ENCODE results near the gene SPRED2. TPM values are rescaled to one million over a fixed set of nuclear protein-coding genes. Genes with fewer than 3 reads are reported as not detected.

Gene SPRED2
- total RNA-seq, 2 experiments from 2014 or later = 8.0 to 11.4 TPM

GRCh38 chr2:65403529-65403915, 28.9 kb downstream of the SPRED2 start:
- H3K9me3 Mint-ChIP-seq = no peaks in the 10 kb centered on the region
- intact Hi-C loops (cut with micrococcal nuclease) = no loop called here
- H3K36me3 Mint-ChIP-seq (ENCODE audit: low read depth) = no peaks in the 10 kb centered on the region
- no peak overlapping the region for H3K4me3 Mint-ChIP-seq
- H3K27ac Mint-ChIP-seq = no peak overlapping the region
- CTCF ChIA-PET = no interaction called here
- DNase-seq = no peak
- H3K27me3 Mint-ChIP-seq (ENCODE audit: low read depth) = peaks cover 7% of the 10 kb centered on the region
- peaks cover 18% of the 10 kb centered on the region for H3K4me1 Mint-ChIP-seq (ENCODE audit: low read depth)

- Mint-ChIP-seq H3K4me1 (ENCODE audit: low read depth) (peaks cover 18% of the 10 kb centered on the region), H3K36me3 (ENCODE audit: low read depth) (no peaks in the 10 kb centered on the region), H3K27me3 (ENCODE audit: low read depth) (peaks cover 6% of the 10 kb centered on the region), H3K4me3 (no peak overlapping the region), H3K27ac (no peak overlapping the region), H3K9me3 (no peaks in the 10 kb centered on the region)
- CTCF ChIA-PET = no interaction called here
- intact Hi-C loops (cut with micrococcal nuclease) = no loop called here
- DNase-seq = no peak
Measured at GRCh38 chr2:65402780-65403528, 29.4 kb downstream of the SPRED2 start.

GRCh38 chr2:65402323-65402722, 30.1 kb downstream of the SPRED2 start:
- peaks cover 5% of the 10 kb centered on the region for H3K27me3 Mint-ChIP-seq (ENCODE audit: low read depth)
- no peak overlapping the region for H3K27ac Mint-ChIP-seq
- no peaks in the 10 kb centered on the region for H3K36me3 Mint-ChIP-seq (ENCODE audit: low read depth)
- no peak overlapping the region for H3K4me3 Mint-ChIP-seq
- DNase-seq = no peak
- CTCF ChIA-PET = no interaction called here
- peaks cover 17% of the 10 kb centered on the region for H3K4me1 Mint-ChIP-seq (ENCODE audit: low read depth)
- intact Hi-C loops (cut with micrococcal nuclease) = no loop called here
- no peaks in the 10 kb centered on the region for H3K9me3 Mint-ChIP-seq

GRCh38 chr2:65397122-65397521, 35.3 kb downstream of the SPRED2 start:
- Mint-ChIP-seq H3K4me1 (ENCODE audit: low read depth) (peaks cover 11% of the 10 kb centered on the region), H3K9me3 (no peaks in the 10 kb centered on the region), H3K4me3 (no peak overlapping the region), H3K36me3 (ENCODE audit: low read depth) (no peaks in the 10 kb centered on the region), H3K27ac (no peak overlapping the region), H3K27me3 (ENCODE audit: low read depth) (peaks cover 3% of the 10 kb centered on the region)
- intact Hi-C loops (cut with micrococcal nuclease) = no loop called here
- DNase-seq = no peak
- CTCF ChIA-PET = no interaction called here

- peaks cover 3% of the 10 kb centered on the region for H3K27me3 Mint-ChIP-seq (ENCODE audit: low read depth)
- H3K36me3 Mint-ChIP-seq (ENCODE audit: low read depth) = no peaks in the 10 kb centered on the region
- CTCF ChIA-PET = no interaction called here
- DNase-seq = no peak
- no peak overlapping the region for H3K4me3 Mint-ChIP-seq
- intact Hi-C loops (cut with micrococcal nuclease) = no loop called here
- H3K9me3 Mint-ChIP-seq = no peaks in the 10 kb centered on the region
- peaks cover 11% of the 10 kb centered on the region for H3K4me1 Mint-ChIP-seq (ENCODE audit: low read depth)
- H3K27ac Mint-ChIP-seq = no peak overlapping the region
Measured at GRCh38 chr2:65396348-65397026, 35.9 kb downstream of the SPRED2 start.

GRCh38 chr2:65395621-65396347, 36.6 kb downstream of the SPRED2 start:
- peaks cover 3% of the 10 kb centered on the region for H3K27me3 Mint-ChIP-seq (ENCODE audit: low read depth)
- H3K4me3 Mint-ChIP-seq = no peak overlapping the region
- H3K27ac Mint-ChIP-seq = no peak overlapping the region
- peaks cover 11% of the 10 kb centered on the region for H3K4me1 Mint-ChIP-seq (ENCODE audit: low read depth)
- CTCF ChIA-PET = no interaction called here
- no peak for DNase-seq
- H3K36me3 Mint-ChIP-seq (ENCODE audit: low read depth) = no peaks in the 10 kb centered on the region
- H3K9me3 Mint-ChIP-seq = no peaks in the 10 kb centered on the region
- intact Hi-C loops (cut with micrococcal nuclease) = no loop called here

GRCh38 chr2:65393743-65394422, 38.5 kb downstream of the SPRED2 start:
- CTCF ChIA-PET = interaction anchor here (1.1 kb wide), 1 partner anchor 11 kb away, joined by 3 read pairs; no protein-coding TSS in a partner anchor
- Mint-ChIP-seq H3K4me3 (no peak overlapping the region), H3K9me3 (no peaks in the 10 kb centered on the region), H3K27ac (no peak overlapping the region), H3K36me3 (ENCODE audit: low read depth) (no peaks in the 10 kb centered on the region), H3K4me1 (ENCODE audit: low read depth) (peaks cover 28% of the 10 kb centered on the region), H3K27me3 (ENCODE audit: low read depth) (peaks cover 3% of the 10 kb centered on the region)
- DNase-seq = no peak
- intact Hi-C loops (cut with micrococcal nuclease) = no loop called here

- intact Hi-C loops (cut with micrococcal nuclease) = no loop called here
- Mint-ChIP-seq H3K4me1 (ENCODE audit: low read depth) (peaks cover 31% of the 10 kb centered on the region), H3K27ac (no peak overlapping the region), H3K27me3 (ENCODE audit: low read depth) (peaks cover 3% of the 10 kb centered on the region), H3K4me3 (no peak overlapping the region), H3K36me3 (ENCODE audit: low read depth) (no peaks in the 10 kb centered on the region), H3K9me3 (no peaks in the 10 kb centered on the region)
- CTCF ChIA-PET = interaction anchor here (0.9 to 1.1 kb wide), 3 partner anchors 11 to 446 kb away, joined by 3 read pairs; no protein-coding TSS in a partner anchor
- no peak for DNase-seq
Measured at GRCh38 chr2:65393046-65393445, 39.4 kb downstream of the SPRED2 start.

GRCh38 chr2:65392609-65393008, 39.8 kb downstream of the SPRED2 start:
- Mint-ChIP-seq H3K9me3 (no peaks in the 10 kb centered on the region), H3K27ac (no peak overlapping the region), H3K36me3 (ENCODE audit: low read depth) (no peaks in the 10 kb centered on the region), H3K4me1 (ENCODE audit: low read depth) (peaks cover 30% of the 10 kb centered on the region), H3K27me3 (ENCODE audit: low read depth) (peaks cover 3% of the 10 kb centered on the region), H3K4me3 (no peak overlapping the region)
- CTCF ChIA-PET = interaction anchor here (0.9 to 1.1 kb wide), 3 partner anchors 12 to 445 kb away, joined by 3 read pairs; no protein-coding TSS in a partner anchor
- no peak for DNase-seq
- intact Hi-C loops (cut with micrococcal nuclease) = no loop called here

- Mint-ChIP-seq H3K9me3 (no peaks in the 10 kb centered on the region), H3K4me1 (ENCODE audit: low read depth) (peaks cover 20% of the 10 kb centered on the region), H3K27me3 (ENCODE audit: low read depth) (peaks cover 3% of the 10 kb centered on the region), H3K27ac (peak overlapping the region; percentile 63), H3K4me3 (no peak overlapping the region), H3K36me3 (ENCODE audit: low read depth) (no peaks in the 10 kb centered on the region)
- DNase-seq = peak; percentile 73
- CTCF ChIA-PET = no interaction called here
- intact Hi-C loops (cut with micrococcal nuclease) = no loop called here
Measured at GRCh38 chr2:65390134-65390533, 42.3 kb downstream of the SPRED2 start.

GRCh38 chr2:65389476-65389875, 42.9 kb downstream of the SPRED2 start:
- Mint-ChIP-seq H3K4me3 (no peak overlapping the region), H3K27me3 (ENCODE audit: low read depth) (peaks cover 3% of the 10 kb centered on the region), H3K27ac (no peak overlapping the region), H3K9me3 (no peaks in the 10 kb centered on the region), H3K36me3 (ENCODE audit: low read depth) (no peaks in the 10 kb centered on the region), H3K4me1 (ENCODE audit: low read depth) (peaks cover 20% of the 10 kb centered on the region)
- DNase-seq = no peak
- CTCF ChIA-PET = no interaction called here
- intact Hi-C loops (cut with micrococcal nuclease) = no loop called here

Measured in activated naive CD4-positive, alpha-beta T cell treated with anti-CD3 and anti-CD28 coated beads for 36 hours (primary cell).